K562 (cell line): ENCODE measurements around the gene SCAMP3.

Experiments used
- CHD2 ChIP-seq: IDR thresholded peaks from 2 replicates; pipeline ENCODE4 v1.6.1; 2011; ENCODE audit warnings: low read depth, low read length
- ETS2 ChIP-seq: IDR thresholded peaks from 2 replicates; pipeline ENCODE4 v1.6.1; 2016; ENCODE audit warnings: borderline replicate concordance, missing genetic modification characterization, mild to moderate bottlenecking, moderate library complexity, missing compliant biosample characterization; ENCODE audit not compliant: poor library complexity, severe bottlenecking
- TCF7 ChIP-seq: sonication (generic); IDR thresholded peaks from 2 replicates; pipeline ENCODE4 v1.6.1; 2016; ENCODE audit warnings: antibody characterized with exemption, borderline replicate concordance
- TRIM24 ChIP-seq, 2 experiments: fragments of 450-650 bp; IDR thresholded peaks; 2 replicates each; pipeline ENCODE4 v1.6.1; 2016
- ZNF79 ChIP-seq: fragments of 250-450 bp; sonication (Bioruptor Pico); IDR thresholded peaks from 2 replicates; pipeline ENCODE4 v1.4.0; 2020; ENCODE audit warnings: low read depth, mild to moderate bottlenecking, moderate library complexity

GRCh38 chr1:155261852-155262673 is at the start of gene SCAMP3:
- TF ChIP-seq CHD2 (peak; percentile 96), TCF7 (no peak), ZNF79 (CRISPR knock-in tag) (0 out of 2 replicates have a peak, but pooled peaks have one; percentile 24), TRIM24 (IDR thresholded peaks at IDR 0.05) (no peak), ETS2 (tag) (no peak)
